Stomach (tissue), 9 donors: ENCODE results near the gene CENPO. TPM values are rescaled to one million over a fixed set of nuclear protein-coding genes. Genes with fewer than 3 reads are reported as not detected.

Source experiments
- DNase-seq, 2 donors: peaks; one replicate each; pipeline versions ENCODE4 v3.0.0 to v3.0.0-alpha.2; 2013 to 2019
- H3K27ac ChIP-seq, 5 donors: fragments of 200-600 bp in 4 of 5; sonication (generic) in 4 of 5; one replicate each; pipeline ENCODE4 v1.5.1; 2013 to 2019; ENCODE audit warnings: mild to moderate bottlenecking in 1 of 5, moderate library complexity in 1 of 5
- H3K27me3 ChIP-seq, 3 donors: fragments of 200-600 bp; sonication (generic); one replicate each; pipeline ENCODE4 v1.5.1; 2017 to 2019; ENCODE audit warnings: mixed run types in 1 of 3
- H3K36me3 ChIP-seq, 4 donors: fragments of 200-600 bp; sonication (generic); 1 replicate in 3 of 4; 2 replicates in 1 of 4; pipeline ENCODE4 v1.5.1; 2016 to 2019
- H3K4me1 ChIP-seq, 4 donors: fragments of 200-600 bp; sonication (generic); one replicate each; pipeline ENCODE4 v1.5.1; 2016 to 2019
- H3K4me3 ChIP-seq, 4 donors: fragments of 200-600 bp; sonication (generic) in 3 of 4; one replicate each; pipeline ENCODE4 v1.5.1; 2016 to 2019; ENCODE audit warnings: mild to moderate bottlenecking in 1 of 4
- H3K9me3 ChIP-seq, 4 donors: fragments of 200-600 bp; sonication (generic); one replicate each; pipeline ENCODE4 v1.5.1; 2016 to 2019
- EP300 ChIP-seq: sonication (generic); formaldehyde crosslinking; IDR thresholded peaks from one replicate; pipeline ENCODE4 v1.6.1; 2017; ENCODE audit warnings: antibody characterized with exemption
- POLR2A ChIP-seq, 4 donors: fragments of 450-650 bp; IDR thresholded peaks; one replicate each; pipeline ENCODE4 v1.6.1; 2016; ENCODE audit warnings: antibody characterized with exemption in 4 of 4, control low read depth in 2 of 4, mild to moderate bottlenecking in 1 of 4, moderate library complexity in 1 of 4
- POLR2AphosphoS5 ChIP-seq, 3 donors: sonication (generic); formaldehyde crosslinking; IDR thresholded peaks; one replicate each; pipeline ENCODE4 v1.6.1; 2016; ENCODE audit warnings: antibody characterized with exemption in 3 of 3
- WGBS, 5 donors: extraction: QIAGEN DNeasy Blood & Tissue Kit in 3 of 5; methylation state at CpG; one replicate each; pipeline versions ENCODE4 v1.1.5 to v1.1.7; 2013 to 2018; 5-methylcytosine and 5-hydroxymethylcytosine counted together
- intact Hi-C: fragments of 100-400 bp; cut with DNase I; formaldehyde crosslinking; loops from one replicate; pipeline ENCODE4 v1.15.1; 2023; ENCODE audit warnings: low total_unique reads
- polyA plus RNA-seq, 3 donors: library from polyadenylated mRNA; stranded (reverse); fragments of 200-250 nt; gene quantifications; one replicate each; pipeline ENCODE4 v1.2.3, GENCODE V29; 2013
- total RNA-seq, 5 donors: library from RNA; depleted of rRNA; stranded (reverse); fragments of >200 nt; gene quantifications; one replicate each; pipeline versions ENCODE4 v1.1.0 to v1.2.3, GENCODE V29; 2014 to 2016
- TF ChIP-seq, protein P1 (sequence below), 7 experiments: fragments of 450-650 bp in 4 of 7; fragments of 200-600 bp in 3 of 7; sonication (generic) in 3 of 7; IDR thresholded peaks; one replicate each; pipeline ENCODE4 v1.5.1; 2016 to 2019; ENCODE audit warnings: antibody characterized with exemption in 7 of 7, control low read depth in 2 of 7, mild to moderate bottlenecking in 1 of 7
- donor health status: healthy with polysubstance abuse.
- donor health status: Bipolar disorder and iron deficiency.
- donor health status: healthy.

Gene CENPO
- total and polyA plus RNA-seq, 8 donors = 1.3 to 70.0 (median 5.0) TPM

DNA sequence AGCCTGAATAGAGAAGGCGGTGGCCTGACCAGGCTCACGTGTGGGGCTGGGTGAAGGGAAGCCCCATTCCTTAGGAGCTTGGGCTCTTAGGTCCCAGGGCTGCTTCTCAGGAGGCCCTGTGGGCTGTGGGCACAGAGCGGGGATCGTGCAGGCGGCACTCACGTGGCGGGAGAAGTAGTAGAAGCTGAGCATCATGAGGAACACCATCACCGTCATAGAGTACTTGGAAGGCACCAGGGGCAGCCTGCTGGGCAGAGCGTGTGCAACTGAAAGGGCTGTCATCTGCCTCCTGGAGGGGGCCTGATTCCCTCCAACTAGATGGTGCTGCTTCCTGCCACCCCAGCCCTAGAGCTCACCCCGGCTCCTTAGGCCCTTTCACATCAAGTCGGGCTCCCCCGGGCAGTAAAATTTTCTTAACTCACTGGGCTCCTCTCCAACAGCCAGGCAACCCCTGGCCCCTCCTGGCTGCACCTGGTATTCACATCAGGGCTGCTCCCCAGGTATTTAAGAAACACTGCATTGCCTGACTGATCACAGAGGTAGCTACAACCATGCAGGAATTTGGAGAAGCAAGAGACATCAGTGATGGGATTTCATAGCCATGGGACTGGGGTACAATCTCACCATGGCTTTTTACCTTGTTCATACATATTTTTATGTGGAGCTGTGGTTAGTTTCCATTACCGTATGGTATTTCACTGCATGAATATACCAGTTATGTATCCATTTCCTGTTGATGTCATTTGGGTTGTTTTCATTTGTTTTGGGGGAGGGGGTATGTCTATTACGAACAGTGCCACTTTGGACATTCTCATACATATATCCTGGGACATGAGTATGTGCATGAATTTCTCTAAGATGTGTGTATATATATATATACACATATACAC, 32.9 kb downstream of the CENPO start:
- no peak for TF ChIP-seq POLR2A (IDR thresholded peaks at IDR 0.05)
- Histone ChIP-seq H3K27me3 (no peaks in the 10 kb centered on the region), H3K4me1 (peaks cover 8 to 12% (median 10%) of the 10 kb centered on the region in 4 donors), H3K9me3 (no peaks in the 10 kb centered on the region), H3K27ac (no peak overlapping the region), H3K36me3 (peaks cover 0 to 50% (median 32%) of the 10 kb centered on the region in 4 donors), H3K4me3 (no peak overlapping the region)
- DNase-seq = peak in 1 of 2 donors; percentile 20
- intact Hi-C loops = loop anchor here (5.0 kb wide), 1 partner anchor 414 kb away; no protein-coding TSS in a partner anchor
- WGBS, 5 donors = 84 to 93% (median 87%) methylated on average over 14 of the region's 14 CpGs

DNA sequence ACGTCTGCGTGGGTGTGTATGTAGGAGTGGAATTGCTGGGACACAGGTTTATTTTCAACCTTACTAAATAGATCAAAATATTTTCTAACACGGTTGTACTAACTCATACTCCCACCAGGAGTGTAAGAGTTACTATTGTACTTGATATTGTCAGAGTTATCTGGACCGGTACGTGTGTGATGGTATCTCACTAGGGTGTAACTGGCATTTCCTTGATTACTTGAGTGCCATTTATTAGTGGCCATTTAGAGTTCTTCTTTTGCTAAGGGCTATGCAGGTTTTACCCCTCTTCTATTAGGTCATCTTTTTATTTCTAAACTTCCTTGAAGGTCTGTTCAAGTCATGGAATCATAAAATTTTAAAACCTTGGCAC, 33.5 kb downstream of the CENPO start:
- TF ChIP-seq EP300 = no peak
- no peak for TF ChIP-seq POLR2A (IDR thresholded peaks at IDR 0.05)
- TF ChIP-seq POLR2AphosphoS5 (IDR thresholded peaks at IDR 0.05) = no peak
- TF ChIP-seq, protein P1, sequence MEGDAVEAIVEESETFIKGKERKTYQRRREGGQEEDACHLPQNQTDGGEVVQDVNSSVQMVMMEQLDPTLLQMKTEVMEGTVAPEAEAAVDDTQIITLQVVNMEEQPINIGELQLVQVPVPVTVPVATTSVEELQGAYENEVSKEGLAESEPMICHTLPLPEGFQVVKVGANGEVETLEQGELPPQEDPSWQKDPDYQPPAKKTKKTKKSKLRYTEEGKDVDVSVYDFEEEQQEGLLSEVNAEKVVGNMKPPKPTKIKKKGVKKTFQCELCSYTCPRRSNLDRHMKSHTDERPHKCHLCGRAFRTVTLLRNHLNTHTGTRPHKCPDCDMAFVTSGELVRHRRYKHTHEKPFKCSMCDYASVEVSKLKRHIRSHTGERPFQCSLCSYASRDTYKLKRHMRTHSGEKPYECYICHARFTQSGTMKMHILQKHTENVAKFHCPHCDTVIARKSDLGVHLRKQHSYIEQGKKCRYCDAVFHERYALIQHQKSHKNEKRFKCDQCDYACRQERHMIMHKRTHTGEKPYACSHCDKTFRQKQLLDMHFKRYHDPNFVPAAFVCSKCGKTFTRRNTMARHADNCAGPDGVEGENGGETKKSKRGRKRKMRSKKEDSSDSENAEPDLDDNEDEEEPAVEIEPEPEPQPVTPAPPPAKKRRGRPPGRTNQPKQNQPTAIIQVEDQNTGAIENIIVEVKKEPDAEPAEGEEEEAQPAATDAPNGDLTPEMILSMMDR (IDR thresholded peaks at IDR 0.05) = no peak
- H3K27me3 ChIP-seq = no peaks in the 10 kb centered on the region
- H3K9me3 ChIP-seq = no peaks in the 10 kb centered on the region
- 38 to 61% (median 53%) methylated on average over 5 of the region's 5 CpGs for WGBS, 5 donors
- peaks cover 8 to 12% (median 10%) of the 10 kb centered on the region in 4 donors for H3K4me1 ChIP-seq
- intact Hi-C loops = loop anchor here (5.0 kb wide), 1 partner anchor 414 kb away; no protein-coding TSS in a partner anchor
- peaks cover 0 to 47% (median 26%) of the 10 kb centered on the region in 4 donors for H3K36me3 ChIP-seq
- no peak for DNase-seq
- H3K27ac ChIP-seq = no peak overlapping the region
- no peak overlapping the region for H3K4me3 ChIP-seq

DNA sequence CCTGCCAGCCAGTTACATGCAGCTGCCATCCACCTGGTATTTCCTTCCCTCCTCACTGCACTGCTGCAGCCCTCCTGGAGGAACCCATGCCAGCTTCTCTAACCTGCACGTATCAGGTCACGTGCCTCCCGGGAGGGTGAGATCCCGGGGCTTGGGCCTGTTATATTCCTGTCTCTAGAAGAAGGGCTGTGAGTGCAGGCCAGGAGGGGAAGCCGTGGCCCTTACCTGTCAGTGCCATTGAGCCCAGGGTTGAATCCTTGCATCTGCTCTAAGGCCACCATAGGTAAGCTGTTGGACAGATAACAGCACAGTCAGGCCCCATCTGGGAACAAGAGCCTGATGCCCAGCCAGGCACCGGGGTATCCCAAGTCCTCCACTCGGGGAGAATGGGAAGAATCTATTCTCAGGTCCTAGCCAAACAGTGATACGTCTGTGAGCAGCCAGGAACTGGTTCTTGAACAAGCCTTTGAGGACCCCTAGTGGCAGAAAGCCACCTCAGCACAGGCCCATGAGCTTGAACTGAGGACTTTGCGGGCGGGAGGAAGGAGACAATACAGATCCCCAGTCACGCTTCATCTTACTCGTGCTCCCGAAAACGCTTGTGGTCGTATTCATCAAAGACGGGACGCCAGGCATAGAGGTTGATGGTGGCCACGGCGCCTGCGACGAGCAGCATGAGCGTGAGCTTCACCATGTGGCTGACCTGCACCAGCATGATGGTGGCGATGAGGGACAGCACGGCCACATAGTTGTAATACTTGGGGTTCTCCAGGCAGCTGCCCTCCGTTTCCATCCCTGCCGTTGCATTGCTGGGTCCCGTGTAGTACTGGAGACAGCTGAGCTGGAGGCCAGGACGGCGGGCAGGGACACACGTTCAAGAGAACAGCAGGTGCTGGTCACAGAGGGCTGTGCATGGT, 34.4 kb downstream of the CENPO start:
- WGBS, 5 donors = 29 to 38% (median 32%) methylated on average over 13 to 30 of the region's 30 CpGs

DNA sequence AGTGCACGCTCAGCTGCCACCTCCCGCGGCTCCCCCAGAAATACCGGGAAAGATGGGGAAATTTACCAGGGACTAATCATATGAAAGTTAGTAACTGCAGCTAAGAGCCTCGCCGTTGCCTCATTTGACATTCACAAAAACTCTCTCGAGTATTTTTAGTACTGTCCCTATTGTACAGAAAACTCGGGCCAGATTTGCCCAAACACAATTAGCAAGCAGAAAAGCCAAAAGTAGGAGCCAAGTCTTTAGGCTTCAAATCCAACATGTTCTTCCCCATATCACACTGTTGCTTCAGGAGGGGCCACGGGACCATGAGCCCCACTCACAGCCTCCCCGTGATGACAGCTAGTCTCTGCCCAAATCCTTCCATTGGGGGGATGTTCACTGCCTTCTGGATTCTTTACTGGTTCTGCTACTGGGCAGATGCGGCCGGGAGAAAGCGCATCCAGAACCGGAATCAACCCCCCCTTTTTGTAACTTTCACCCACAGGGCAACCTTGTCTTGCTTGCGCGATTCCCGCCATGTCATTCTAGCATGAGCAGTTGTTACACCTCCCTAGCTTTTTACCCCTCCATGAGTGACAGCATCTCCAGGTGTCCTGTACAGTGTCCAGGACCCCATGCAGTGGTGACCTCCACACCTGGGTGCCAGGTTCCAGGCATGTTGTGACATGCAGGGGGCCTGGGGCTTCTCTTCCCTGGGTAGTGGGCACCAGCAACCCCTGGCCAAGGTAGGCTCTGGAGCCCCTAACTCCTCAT, 35.2 kb downstream of the CENPO start:
- H3K9me3 ChIP-seq = no peaks in the 10 kb centered on the region
- no peak for TF ChIP-seq POLR2A (IDR thresholded peaks at IDR 0.05)
- H3K4me1 ChIP-seq = peaks cover 8 to 12% (median 10%) of the 10 kb centered on the region in 4 donors
- H3K4me3 ChIP-seq = no peak overlapping the region
- no peaks in the 10 kb centered on the region for H3K27me3 ChIP-seq
- H3K27ac ChIP-seq = no peak overlapping the region
- 81 to 89% (median 86%) methylated on average over 17 of the region's 17 CpGs for WGBS, 5 donors
- intact Hi-C loops = loop anchor here (5.0 kb wide), 1 partner anchor 416 kb away; no protein-coding TSS in a partner anchor
- peaks cover 0 to 37% (median 16%) of the 10 kb centered on the region in 4 donors for H3K36me3 ChIP-seq
- DNase-seq = no peak

More for the DNA sequence above, 34.4 kb downstream of the CENPO start:
- Histone ChIP-seq H3K4me3 (no peak overlapping the region), H3K27me3 (no peaks in the 10 kb centered on the region), H3K27ac (no peak overlapping the region), H3K36me3 (peaks cover 0 to 39% (median 18%) of the 10 kb centered on the region in 4 donors), H3K9me3 (no peaks in the 10 kb centered on the region), H3K4me1 (peaks cover 8 to 12% (median 10%) of the 10 kb centered on the region in 4 donors)
- peak; percentile 85 to 94 for DNase-seq
- intact Hi-C loops = loop anchor here (5.0 kb wide), 1 partner anchor 415 kb away; no protein-coding TSS in a partner anchor
- TF ChIP-seq, protein P1 (IDR thresholded peaks at IDR 0.05) = peak in 5 of 7 experiments; percentile 77 to 92 (median 84)
- TF ChIP-seq POLR2A (IDR thresholded peaks at IDR 0.05) = no peak
- no peak for TF ChIP-seq EP300
- peak in 1 of 3 donors; percentile 16 for TF ChIP-seq POLR2AphosphoS5 (IDR thresholded peaks at IDR 0.05)
